HEK293 (cell line): ENCODE data around the gene KREMEN1.

ENCODE experiments used
- CTCF ChIA-PET: fragments of 350-600 bp; formaldehyde crosslinking; extraction: SDS; loops from one replicate; lab custom pipeline; 2021; ENCODE audit warnings: antibody characterized with exemption; lab: Yijun Ruan, JAX
- POLR2A ChIA-PET: fragments of 300-600 bp; formaldehyde crosslinking; extraction: SDS; loops from one replicate; lab custom pipeline; 2020; ENCODE audit warnings: antibody characterized with exemption, inconsistent platforms; lab: Yijun Ruan, JAX
- H3K27ac ChIP-seq: fragments of 200-500 bp; sonication (Bioruptor generic); 2 replicates; pipeline ENCODE4 v1.5.1; 2014; ENCODE audit warnings: low read depth, low read length, control low read depth, inconsistent platforms; ENCODE audit errors: extremely low read depth
- H3K36me3 ChIP-seq, 2 experiments: fragments of 200-500 bp in 1 of 2; sonication (Bioruptor generic) in 1 of 2; 1 replicate in 1 of 2; 2 replicates in 1 of 2; pipeline ENCODE4 v1.5.1; 2014 to 2017; ENCODE audit warnings: inconsistent platforms in 2 of 2, low read length in 2 of 2; ENCODE audit not compliant: control insufficient read depth in 2 of 2, insufficient read depth in 1 of 2
- H3K4me1 ChIP-seq: fragments of 200-500 bp; sonication (Bioruptor generic); 2 replicates; pipeline ENCODE4 v1.5.1; 2014; ENCODE audit warnings: mild to moderate bottlenecking, low read length, inconsistent platforms; ENCODE audit not compliant: control insufficient read depth, insufficient read depth
- H3K4me3 ChIP-seq: 2 replicates; pipeline ENCODE4 v1.5.1; 2011; ENCODE audit warnings: low read depth, mild to moderate bottlenecking, control low read depth, low read length, moderate library complexity
- H3K9me3 ChIP-seq: fragments of 200-500 bp; sonication (Bioruptor generic); 2 replicates; pipeline ENCODE4 v1.5.1; 2014; ENCODE audit warnings: low read depth, low read length, inconsistent platforms; ENCODE audit not compliant: control insufficient read depth, insufficient read depth
- BCL11A ChIP-seq: fragments of 450-650 bp; formaldehyde crosslinking; IDR thresholded peaks from 2 replicates; pipeline ENCODE4 v1.5.1; 2016; ENCODE audit warnings: low read depth, missing biosample characterization, missing genetic modification characterization
- EGR2 ChIP-seq: fragments of 450-650 bp; formaldehyde crosslinking; IDR thresholded peaks from 2 replicates; pipeline ENCODE4 v1.5.1; 2016; ENCODE audit warnings: low read depth, missing biosample characterization, missing genetic modification characterization
- GLI2 ChIP-seq: fragments of 450-650 bp; formaldehyde crosslinking; IDR thresholded peaks from 2 replicates; pipeline ENCODE4; 2017; ENCODE audit warnings: missing biosample characterization, missing genetic modification characterization, low read depth, borderline replicate concordance
- REPIN1 ChIP-seq: fragments of 450-650 bp; formaldehyde crosslinking; IDR thresholded peaks from 2 replicates; pipeline ENCODE4 v1.5.1; 2017; ENCODE audit warnings: missing biosample characterization, missing genetic modification characterization, low read depth
- SETDB1 ChIP-seq: IDR thresholded peaks from one replicate; pipeline ENCODE4 v1.6.1; 2017; ENCODE audit warnings: mild to moderate bottlenecking, low read length, moderate library complexity, mixed read lengths; ENCODE audit not compliant: insufficient read length
- TCF7L2 ChIP-seq: IDR thresholded peaks from 2 replicates; pipeline ENCODE4 v1.6.1; 2011; ENCODE audit warnings: low read depth, mild to moderate bottlenecking, inconsistent platforms, low read length, moderate library complexity, borderline replicate concordance
- ZBTB17 ChIP-seq: fragments of 450-650 bp; formaldehyde crosslinking; IDR thresholded peaks from 2 replicates; pipeline ENCODE4 v1.5.1; 2016; ENCODE audit warnings: missing biosample characterization, missing genetic modification characterization
- ZBTB48 ChIP-seq: fragments of 450-650 bp; formaldehyde crosslinking; IDR thresholded peaks from 2 replicates; pipeline ENCODE4 v1.5.1; 2016; ENCODE audit warnings: missing biosample characterization, missing genetic modification characterization
- ZFP37 ChIP-seq: fragments of 450-650 bp; formaldehyde crosslinking; IDR thresholded peaks from 2 replicates; pipeline ENCODE4 v1.5.1; 2016; ENCODE audit warnings: missing biosample characterization, missing genetic modification characterization
- ZNF112 ChIP-seq: fragments of 450-650 bp; formaldehyde crosslinking; IDR thresholded peaks from 2 replicates; pipeline ENCODE4 v1.5.0; 2017; ENCODE audit warnings: missing biosample characterization, missing genetic modification characterization
- ZNF121 ChIP-seq: fragments of 450-650 bp; formaldehyde crosslinking; IDR thresholded peaks from 2 replicates; pipeline ENCODE4 v1.5.1; 2016; ENCODE audit warnings: missing biosample characterization, missing genetic modification characterization
- ZNF133 ChIP-seq: fragments of 450-650 bp; formaldehyde crosslinking; IDR thresholded peaks from 2 replicates; pipeline ENCODE4 v1.5.1; 2016; ENCODE audit warnings: missing biosample characterization, missing genetic modification characterization
- ZNF175 ChIP-seq: fragments of 450-650 bp; formaldehyde crosslinking; IDR thresholded peaks from 2 replicates; pipeline ENCODE4 v1.5.1; 2016; ENCODE audit warnings: missing biosample characterization, missing genetic modification characterization
- ZNF19 ChIP-seq: fragments of 450-650 bp; formaldehyde crosslinking; IDR thresholded peaks from 2 replicates; pipeline ENCODE4; 2016; ENCODE audit warnings: missing biosample characterization, missing genetic modification characterization, low read depth
- ZNF221 ChIP-seq: fragments of 450-650 bp; formaldehyde crosslinking; IDR thresholded peaks from 2 replicates; pipeline ENCODE4 v1.5.1; 2017; ENCODE audit warnings: missing biosample characterization, missing genetic modification characterization, borderline replicate concordance
- ZNF23 ChIP-seq: fragments of 450-650 bp; formaldehyde crosslinking; IDR thresholded peaks from 2 replicates; pipeline ENCODE4 v1.5.1; 2016; ENCODE audit warnings: missing biosample characterization, missing genetic modification characterization, borderline replicate concordance
- ZNF311 ChIP-seq: fragments of 450-650 bp; formaldehyde crosslinking; IDR thresholded peaks from 2 replicates; pipeline ENCODE4 v1.5.1; 2017; ENCODE audit warnings: missing biosample characterization, missing genetic modification characterization, borderline replicate concordance
- ZNF335 ChIP-seq: fragments of 450-650 bp; formaldehyde crosslinking; conservative IDR thresholded peaks from 2 replicates; pipeline ENCODE4 v1.5.1; 2016; ENCODE audit warnings: missing biosample characterization, missing genetic modification characterization
- ZNF37A ChIP-seq: fragments of 450-650 bp; IDR thresholded peaks from 2 replicates; pipeline ENCODE4 v1.5.1; 2018; ENCODE audit warnings: missing biosample characterization, missing genetic modification characterization
- ZNF521 ChIP-seq: fragments of 450-650 bp; formaldehyde crosslinking; IDR thresholded peaks from 2 replicates; pipeline ENCODE4 v1.5.1; 2017; ENCODE audit warnings: missing biosample characterization, mild to moderate bottlenecking, missing genetic modification characterization
- ZNF558 ChIP-seq: fragments of 450-650 bp; formaldehyde crosslinking; IDR thresholded peaks from 2 replicates; pipeline ENCODE4 v1.5.1; 2016; ENCODE audit warnings: missing biosample characterization, missing genetic modification characterization
- ZNF561 ChIP-seq: fragments of 450-650 bp; IDR thresholded peaks from 2 replicates; pipeline ENCODE4 v1.5.1; 2018; ENCODE audit warnings: missing biosample characterization, missing genetic modification characterization, borderline replicate concordance
- ZNF707 ChIP-seq: fragments of 450-650 bp; formaldehyde crosslinking; IDR thresholded peaks from 2 replicates; pipeline ENCODE4 v1.5.1; 2016; ENCODE audit warnings: missing biosample characterization, missing genetic modification characterization
- ZNF791 ChIP-seq: fragments of 450-650 bp; formaldehyde crosslinking; IDR thresholded peaks from 2 replicates; pipeline ENCODE4 v1.5.1; 2016; ENCODE audit warnings: missing biosample characterization, missing genetic modification characterization
- ZSCAN30 ChIP-seq: fragments of 450-650 bp; IDR thresholded peaks from 2 replicates; pipeline ENCODE4 v1.5.1; 2018; ENCODE audit warnings: missing biosample characterization, mild to moderate bottlenecking, missing genetic modification characterization, moderate library complexity
- TF ChIP-seq, protein P1 (sequence below): fragments of 450-650 bp; formaldehyde crosslinking; IDR thresholded peaks from 2 replicates; pipeline ENCODE4; 2016; ENCODE audit warnings: missing biosample characterization, missing genetic modification characterization
- TF ChIP-seq, protein P2 (sequence below): fragments of 450-650 bp; formaldehyde crosslinking; IDR thresholded peaks from 2 replicates; pipeline ENCODE4 v1.5.1; 2017; ENCODE audit warnings: missing biosample characterization, mild to moderate bottlenecking, missing genetic modification characterization, moderate library complexity

KREMEN1 gene

DNA sequence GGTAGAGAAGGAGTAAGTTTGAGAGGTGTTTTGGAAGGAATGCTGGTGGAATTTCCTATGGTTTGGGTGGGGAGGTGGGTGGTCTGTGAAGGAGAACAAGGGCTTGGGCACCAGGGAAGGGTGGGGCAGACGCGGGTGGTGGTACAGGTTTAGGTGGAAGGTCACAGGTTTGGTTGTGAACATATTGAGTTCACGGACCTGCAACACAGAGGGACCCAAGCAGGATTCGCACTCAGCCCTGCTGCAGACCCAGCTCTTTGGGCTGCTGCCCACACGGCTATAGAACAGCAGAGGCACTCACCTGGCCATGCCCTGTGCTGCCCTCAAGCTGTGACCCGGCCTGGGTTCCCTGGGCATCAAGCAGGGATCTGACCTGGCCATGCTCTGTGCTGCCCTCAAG, 99.4 kb downstream of the KREMEN1 start (continued):
- no peak for TF ChIP-seq ZNF221 (tag by site-specific recombination)

DNA sequence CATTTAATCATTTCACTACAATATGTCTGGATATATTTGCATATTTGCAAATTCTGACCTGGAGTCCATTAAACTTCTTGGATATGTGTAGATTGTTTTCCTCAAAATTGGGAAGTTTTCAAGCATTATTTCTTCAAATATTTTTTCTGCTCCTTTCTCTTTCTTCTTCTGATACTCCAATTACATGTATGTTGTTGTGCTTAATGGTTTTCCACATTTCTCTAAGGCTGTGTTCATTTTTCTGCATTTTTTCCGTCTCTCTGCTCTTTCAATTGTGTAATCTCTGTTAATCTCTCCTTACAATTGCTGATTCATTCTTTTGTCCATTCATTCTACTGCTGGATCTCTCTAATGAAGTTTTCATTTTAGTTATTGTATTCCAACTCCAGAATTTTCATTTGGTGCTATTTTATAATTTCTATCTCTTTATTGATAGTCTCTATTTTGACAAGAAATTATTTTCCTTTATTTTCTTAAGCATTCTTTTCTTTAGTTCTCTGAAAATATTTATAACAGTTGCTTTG, 102.5 kb downstream of the KREMEN1 start:
- Histone ChIP-seq H3K4me3 (no peak overlapping the region), H3K36me3 (no peaks in the 10 kb centered on the region)
- CTCF ChIA-PET: no interaction called here

DNA sequence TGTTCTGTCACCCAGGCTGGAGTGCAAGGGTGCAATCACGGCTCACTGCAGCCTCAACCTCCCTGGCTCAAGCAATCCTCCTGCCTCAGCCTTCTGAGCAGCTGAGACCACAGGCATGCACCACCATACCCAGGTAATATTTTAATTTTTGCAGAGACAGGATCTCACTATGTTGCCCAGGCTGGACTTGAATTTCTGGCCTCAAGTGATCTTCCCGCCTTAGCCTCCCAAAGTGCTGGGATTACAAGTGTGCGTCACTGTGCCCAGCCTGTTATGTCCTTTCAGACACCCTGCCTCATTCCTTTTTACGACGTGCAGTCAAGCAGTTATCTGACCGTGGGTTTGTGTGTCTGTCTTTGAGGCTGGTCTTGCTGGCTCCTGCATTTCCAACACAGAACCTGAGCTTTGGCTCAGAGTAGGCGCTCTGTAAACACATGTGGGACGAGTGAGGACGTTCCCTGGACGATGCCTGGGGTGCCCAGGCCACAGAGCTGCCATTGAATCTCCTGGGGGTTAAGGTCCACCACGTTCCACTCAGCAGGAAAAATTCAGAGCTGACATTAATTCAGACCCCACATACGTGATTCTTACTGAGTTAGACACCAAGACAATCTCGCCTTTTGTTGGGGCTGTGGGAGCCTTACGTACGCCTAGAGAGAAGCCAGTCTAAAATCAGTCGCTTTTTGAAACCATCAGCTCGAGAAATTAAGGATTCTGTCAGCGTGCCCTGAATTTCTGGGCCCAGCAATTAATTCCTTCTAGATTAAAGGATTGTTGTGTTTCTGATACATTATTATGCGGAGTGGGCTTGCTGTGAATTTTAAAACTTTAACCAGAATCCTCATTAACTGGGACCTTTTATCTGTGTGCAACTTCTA, 111.4 kb downstream of the KREMEN1 start:
- H3K9me3 ChIP-seq: no peaks in the 10 kb centered on the region
- ChIA-PET POLR2A (interaction anchor here (0.7 kb wide), 1 partner anchor 19 kb away, joined by 3 read pairs; no protein-coding TSS in a partner anchor), CTCF (interaction anchor here (0.6 kb wide), 1 partner anchor 1914 kb away, joined by 3 read pairs; no protein-coding TSS in a partner anchor)
- no peaks in the 10 kb centered on the region for H3K4me1 ChIP-seq
- no peak overlapping the region for H3K27ac ChIP-seq
- no peak overlapping the region for H3K4me3 ChIP-seq
- H3K36me3 ChIP-seq: no peaks in the 10 kb centered on the region
- 0 out of 2 replicates have a peak, but pooled peaks have one; percentile 63 for TF ChIP-seq ZNF121
- TF ChIP-seq ZNF707 (tag by site-specific recombination): no peak
- peak; percentile 37; the same call in 1 of the 2 replicates for TF ChIP-seq EGR2 (tag by site-specific recombination)

More for the DNA sequence above, 102.5 kb downstream of the KREMEN1 start:
- POLR2A ChIA-PET: no interaction called here
- Histone ChIP-seq H3K27ac (no peak overlapping the region), H3K9me3 (no peaks in the 10 kb centered on the region), H3K4me1 (no peaks in the 10 kb centered on the region)
- TF ChIP-seq ZNF133 (tag by site-specific recombination) (peak; percentile 99), ZBTB48 (tag by site-specific recombination) (no peak), ZNF311 (tag by site-specific recombination) (no peak), ZNF521 (no peak), ZNF175 (no peak), GLI2 (tag by site-specific recombination) (no peak), SETDB1 (peak; percentile 87), ZFP37 (tag by site-specific recombination) (no peak)

DNA sequence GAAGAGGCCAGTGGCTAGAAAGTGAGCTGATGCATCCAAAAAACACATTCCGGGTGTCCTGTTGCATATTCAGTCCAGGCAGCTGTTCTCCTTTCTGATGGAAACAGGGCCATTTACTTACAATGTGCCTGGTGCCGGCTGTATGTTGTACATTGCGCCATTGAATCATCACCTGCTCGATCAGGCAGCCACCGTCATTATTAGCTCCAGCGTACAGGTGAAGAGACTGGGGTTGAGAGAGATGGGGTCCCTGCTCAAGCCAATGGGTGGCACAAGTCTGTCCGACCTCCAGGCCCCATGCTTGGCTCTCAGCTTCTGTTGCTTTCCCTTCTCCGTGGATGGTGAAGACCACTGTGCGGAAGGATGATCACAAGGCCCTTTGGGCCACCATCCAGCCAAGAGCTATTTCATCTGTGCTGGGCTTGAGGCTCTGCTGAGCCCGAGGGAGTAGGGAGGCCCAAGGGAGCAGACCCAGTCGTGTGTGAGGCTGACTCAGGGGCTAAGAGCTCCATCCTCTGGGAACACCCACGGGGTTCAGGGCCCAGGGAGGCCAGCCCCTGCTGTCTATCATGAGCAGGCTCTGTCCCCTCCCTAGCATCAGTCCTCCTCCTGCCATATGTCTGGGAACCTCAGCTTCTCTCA, 112.1 kb downstream of the KREMEN1 start:
- Histone ChIP-seq H3K27ac (no peak overlapping the region), H3K4me1 (no peaks in the 10 kb centered on the region), H3K4me3 (no peak overlapping the region), H3K36me3 (no peaks in the 10 kb centered on the region), H3K9me3 (no peaks in the 10 kb centered on the region)
- ChIA-PET POLR2A (no interaction called here), CTCF (interaction anchor here (0.6 to 1.6 kb wide), 3 partner anchors 20 to 1914 kb away, joined by 3 to 5 read pairs (median 4); partner anchors contain the start of gene EMID1)
- TF ChIP-seq ZNF19 (tag by site-specific recombination) (no peak), ZBTB17 (tag by site-specific recombination) (no peak), ZNF112 (tag by site-specific recombination) (no peak), ZNF23 (tag by site-specific recombination) (no peak), BCL11A (tag by site-specific recombination) (no peak), ZNF561 (tag by site-specific recombination) (no peak), REPIN1 (tag by site-specific recombination) (no peak), TCF7L2 (no peak), ZNF558 (tag by site-specific recombination) (no peak), ZNF311 (tag by site-specific recombination) (no peak), ZNF335 (tag by site-specific recombination) (no peak), ZSCAN30 (tag by site-specific recombination) (no peak), ZNF37A (no peak), ZNF791 (tag by site-specific recombination) (no peak)
- TF ChIP-seq, protein P1, sequence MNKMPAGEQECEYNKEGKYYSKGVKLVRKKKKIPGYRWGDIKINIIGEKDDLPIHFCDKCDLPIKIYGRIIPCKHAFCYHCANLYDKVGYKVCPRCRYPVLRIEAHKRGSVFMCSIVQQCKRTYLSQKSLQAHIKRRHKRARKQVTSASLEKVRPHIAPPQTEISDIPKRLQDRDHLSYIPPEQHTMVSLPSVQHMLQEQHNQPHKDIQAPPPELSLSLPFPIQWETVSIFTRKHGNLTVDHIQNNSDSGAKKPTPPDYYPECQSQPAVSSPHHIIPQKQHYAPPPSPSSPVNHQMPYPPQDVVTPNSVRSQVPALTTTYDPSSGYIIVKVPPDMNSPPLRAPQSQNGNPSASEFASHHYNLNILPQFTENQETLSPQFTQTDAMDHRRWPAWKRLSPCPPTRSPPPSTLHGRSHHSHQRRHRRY (tag by site-specific recombination): no peak
- TF ChIP-seq, protein P2, sequence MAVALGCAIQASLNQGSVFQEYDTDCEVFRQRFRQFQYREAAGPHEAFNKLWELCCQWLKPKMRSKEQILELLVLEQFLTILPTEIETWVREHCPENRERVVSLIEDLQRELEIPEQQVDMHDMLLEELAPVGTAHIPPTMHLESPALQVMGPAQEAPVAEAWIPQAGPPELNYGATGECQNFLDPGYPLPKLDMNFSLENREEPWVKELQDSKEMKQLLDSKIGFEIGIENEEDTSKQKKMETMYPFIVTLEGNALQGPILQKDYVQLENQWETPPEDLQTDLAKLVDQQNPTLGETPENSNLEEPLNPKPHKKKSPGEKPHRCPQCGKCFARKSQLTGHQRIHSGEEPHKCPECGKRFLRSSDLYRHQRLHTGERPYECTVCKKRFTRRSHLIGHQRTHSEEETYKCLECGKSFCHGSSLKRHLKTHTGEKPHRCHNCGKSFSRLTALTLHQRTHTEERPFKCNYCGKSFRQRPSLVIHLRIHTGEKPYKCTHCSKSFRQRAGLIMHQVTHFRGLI (tag by site-specific recombination): no peak
